BLaER1 (cell line): ENCODE measurements around the gene CEBPA.
A peak's percentile ranks its signal among the peaks of the same experiment; 100 is the strongest.

Source experiments
- H3K27ac ChIP-seq: shearing (Covaris generic); formaldehyde crosslinking; 2 replicates; pipeline ENCODE4 v1.8.1; 2022
- H3K27me3 ChIP-seq: shearing (Covaris generic); formaldehyde crosslinking; 2 replicates; pipeline ENCODE4 v1.8.1; 2022
- H3K36me3 ChIP-seq: shearing (Covaris generic); formaldehyde crosslinking; 2 replicates; pipeline ENCODE4 v1.8.1; 2022
- H3K4me1 ChIP-seq: shearing (Covaris generic); formaldehyde crosslinking; 2 replicates; pipeline ENCODE4 v1.8.1; 2022
- H3K4me2 ChIP-seq: shearing (Covaris generic); formaldehyde crosslinking; 2 replicates; pipeline ENCODE4 v1.8.1; 2022
- H3K4me3 ChIP-seq: shearing (Covaris generic); formaldehyde crosslinking; 2 replicates; pipeline ENCODE4 v1.8.1; 2022
- H3K9ac ChIP-seq: shearing (Covaris generic); formaldehyde crosslinking; 2 replicates; pipeline ENCODE4 v1.8.1; 2022
- H3K9me3 ChIP-seq: shearing (Covaris generic); formaldehyde crosslinking; 2 replicates; pipeline ENCODE4 v1.8.1; 2022
- H4K20me1 ChIP-seq: shearing (Covaris generic); formaldehyde crosslinking; 2 replicates; pipeline ENCODE4 v1.8.1; 2022
- Cebpa-rat ChIP-seq: shearing (Covaris generic); IDR thresholded peaks from 2 replicates; pipeline ENCODE4 v1.8.1; 2022

Gene CEBPA

GRCh38 chr19:33275559-33275932 is 26.8 kb downstream of the CEBPA start:
- no peak for TF ChIP-seq Cebpa-rat
- H3K27ac ChIP-seq = peak overlapping the region; percentile 26; the same call in 1 of the 2 replicates
- no peak overlapping the region for H3K9ac ChIP-seq
- no peaks in the 10 kb centered on the region for H4K20me1 ChIP-seq
- no peaks in the 10 kb centered on the region for H3K27me3 ChIP-seq
- no peaks in the 10 kb centered on the region for H3K9me3 ChIP-seq
- H3K4me2 ChIP-seq = no peak overlapping the region
- no peaks in the 10 kb centered on the region for H3K36me3 ChIP-seq
- peaks cover 81% of the 10 kb centered on the region for H3K4me1 ChIP-seq
- no peak overlapping the region for H3K4me3 ChIP-seq

- TF ChIP-seq Cebpa-rat = no peak
- peak overlapping the region; percentile 85 for H3K4me2 ChIP-seq
- no peaks in the 10 kb centered on the region for H4K20me1 ChIP-seq
- no peaks in the 10 kb centered on the region for H3K36me3 ChIP-seq
- H3K27ac ChIP-seq = 0 out of 2 replicates have a peak overlapping the region, but pooled peaks have one; percentile 26
- H3K9ac ChIP-seq = no peak overlapping the region
- peaks cover 81% of the 10 kb centered on the region for H3K4me1 ChIP-seq
- H3K9me3 ChIP-seq = no peaks in the 10 kb centered on the region
- H3K27me3 ChIP-seq = no peaks in the 10 kb centered on the region
- no peak overlapping the region for H3K4me3 ChIP-seq
Observed at GRCh38 chr19:33274663-33275558, 27.4 kb downstream of the CEBPA start.

GRCh38 chr19:33273881-33274662 is 28.3 kb downstream of the CEBPA start:
- H4K20me1 ChIP-seq = no peaks in the 10 kb centered on the region
- H3K9me3 ChIP-seq = no peaks in the 10 kb centered on the region
- peaks cover 81% of the 10 kb centered on the region for H3K4me1 ChIP-seq
- no peaks in the 10 kb centered on the region for H3K36me3 ChIP-seq
- no peak for TF ChIP-seq Cebpa-rat
- peak overlapping the region; percentile 75 for H3K27ac ChIP-seq
- peak overlapping the region; percentile 85 for H3K4me2 ChIP-seq
- H3K4me3 ChIP-seq = no peak overlapping the region
- no peaks in the 10 kb centered on the region for H3K27me3 ChIP-seq
- H3K9ac ChIP-seq = peak overlapping the region; percentile 45; the same call in 1 of the 2 replicates

GRCh38 chr19:33273065-33273736 is 29.1 kb downstream of the CEBPA start:
- Histone ChIP-seq H3K4me1 (peaks cover 81% of the 10 kb centered on the region), H3K9me3 (no peaks in the 10 kb centered on the region), H4K20me1 (no peaks in the 10 kb centered on the region), H3K4me3 (no peak overlapping the region), H3K27ac (peak overlapping the region; percentile 75), H3K9ac (peak overlapping the region; percentile 45), H3K4me2 (peak overlapping the region; percentile 85), H3K36me3 (no peaks in the 10 kb centered on the region), H3K27me3 (no peaks in the 10 kb centered on the region)
- TF ChIP-seq Cebpa-rat = no peak

- Histone ChIP-seq H3K4me1 (peaks cover 83% of the 10 kb centered on the region), H4K20me1 (no peaks in the 10 kb centered on the region)
- TF ChIP-seq Cebpa-rat = no peak
Observed at GRCh38 chr19:33271246-33272021, 30.9 kb downstream of the CEBPA start.

GRCh38 chr19:33270769-33271168 is 31.6 kb downstream of the CEBPA start:
- Histone ChIP-seq H3K27me3 (no peaks in the 10 kb centered on the region), H3K4me3 (no peak overlapping the region), H4K20me1 (no peaks in the 10 kb centered on the region), H3K9ac (no peak overlapping the region), H3K4me2 (0 out of 2 replicates have a peak overlapping the region, but pooled peaks have one; percentile 25), H3K9me3 (no peaks in the 10 kb centered on the region), H3K36me3 (no peaks in the 10 kb centered on the region), H3K4me1 (peaks cover 90% of the 10 kb centered on the region), H3K27ac (no peak overlapping the region; the same call in 1 of the 2 replicates)
- TF ChIP-seq Cebpa-rat = no peak

More at GRCh38 chr19:33271246-33272021, 30.9 kb downstream of the CEBPA start:
- no peak overlapping the region for H3K4me3 ChIP-seq
- no peaks in the 10 kb centered on the region for H3K9me3 ChIP-seq
- H3K27ac ChIP-seq = no peak overlapping the region
- H3K4me2 ChIP-seq = peak overlapping the region; percentile 25; the same call in 1 of the 2 replicates
- no peaks in the 10 kb centered on the region for H3K27me3 ChIP-seq
- no peak overlapping the region for H3K9ac ChIP-seq
- H3K36me3 ChIP-seq = no peaks in the 10 kb centered on the region

GRCh38 chr19:33269016-33269415 is 33.3 kb downstream of the CEBPA start:
- no peaks in the 10 kb centered on the region for H3K9me3 ChIP-seq
- H3K27ac ChIP-seq = peak overlapping the region; percentile 87
- peaks cover 93% of the 10 kb centered on the region for H3K4me1 ChIP-seq
- H3K4me3 ChIP-seq = 0 out of 2 replicates have a peak overlapping the region, but pooled peaks have one; percentile 12
- H3K4me2 ChIP-seq = peak overlapping the region; percentile 83
- no peak for TF ChIP-seq Cebpa-rat
- H3K9ac ChIP-seq = peak overlapping the region; percentile 68
- H4K20me1 ChIP-seq = no peaks in the 10 kb centered on the region
- H3K27me3 ChIP-seq = no peaks in the 10 kb centered on the region
- H3K36me3 ChIP-seq = no peaks in the 10 kb centered on the region

- no peak for TF ChIP-seq Cebpa-rat
- Histone ChIP-seq H3K9me3 (no peaks in the 10 kb centered on the region), H4K20me1 (no peaks in the 10 kb centered on the region), H3K36me3 (no peaks in the 10 kb centered on the region), H3K4me3 (peak overlapping the region; percentile 12; the same call in 1 of the 2 replicates), H3K9ac (peak overlapping the region; percentile 68), H3K4me1 (peaks cover 93% of the 10 kb centered on the region), H3K27ac (peak overlapping the region; percentile 87), H3K27me3 (no peaks in the 10 kb centered on the region), H3K4me2 (peak overlapping the region; percentile 83)
Observed at GRCh38 chr19:33268162-33268991, 34.0 kb downstream of the CEBPA start.
